Prostate gland (tissue), 2 donors: Measurements from ENCODE around the gene DUSP2.

Source experiments
- CTCF ChIP-seq, 4 experiments: fragments of 200-600 bp in 2 of 4; fragments of 450-650 bp in 2 of 4; sonication (generic) in 2 of 4; IDR thresholded peaks; 1 replicate in 3 of 4; 2 replicates in 1 of 4; pipeline ENCODE4 v1.5.1; 2016 to 2019; ENCODE audit warnings: antibody characterized with exemption in 4 of 4, mild to moderate bottlenecking in 2 of 4, moderate library complexity in 2 of 4
- POLR2A ChIP-seq: fragments of 450-650 bp; IDR thresholded peaks from one replicate; pipeline ENCODE4 v1.6.1; 2016; ENCODE audit warnings: antibody characterized with exemption, mild to moderate bottlenecking
- POLR2AphosphoS5 ChIP-seq: sonication (generic); formaldehyde crosslinking; IDR thresholded peaks from one replicate; pipeline ENCODE4 v1.6.1; 2017; ENCODE audit warnings: antibody characterized with exemption

GRCh38 chr2:96111823-96112500 is 33.3 kb downstream of the DUSP2 start:
- TF ChIP-seq CTCF (IDR thresholded peaks at IDR 0.05) (no peak), POLR2A (no peak), POLR2AphosphoS5 (no peak)
